ENCODE measurements around the gene ZNF385B. TPM values are rescaled to one million over a fixed set of nuclear protein-coding genes. Genes with fewer than 3 reads are reported as not detected.

The ZNF385B gene
- total RNA-seq, 1 experiment from 2014 or later: not detected

GRCh38 chr2:179702912-179703311 is 158.5 kb downstream of the ZNF385B start:
- peak; percentile 16 for DNase-seq (ENCODE audit: low spot score)
- in situ Hi-C loops (cut with HindIII; ENCODE audit: low sequenced_read_pairs): no loop called here

GRCh38 chr2:179701524-179702110 is 159.8 kb downstream of the ZNF385B start:
- in situ Hi-C loops (cut with HindIII; ENCODE audit: low sequenced_read_pairs): no loop called here
- peak; percentile 86 for DNase-seq (ENCODE audit: low spot score)

GRCh38 chr2:179695486-179695885 is 165.9 kb downstream of the ZNF385B start:
- in situ Hi-C loops (cut with HindIII; ENCODE audit: low sequenced_read_pairs): no loop called here
- DNase-seq (ENCODE audit: low spot score): no peak

- DNase-seq (ENCODE audit: low spot score): no peak
- in situ Hi-C loops (cut with HindIII; ENCODE audit: low sequenced_read_pairs): no loop called here
Measured at GRCh38 chr2:179694963-179695362, 166.4 kb downstream of the ZNF385B start.

GRCh38 chr2:179692610-179693009 is 168.8 kb downstream of the ZNF385B start:
- no peak for DNase-seq (ENCODE audit: low spot score)
- in situ Hi-C loops (cut with HindIII; ENCODE audit: low sequenced_read_pairs): no loop called here

- no peak for DNase-seq (ENCODE audit: low spot score)
- in situ Hi-C loops (cut with HindIII; ENCODE audit: low sequenced_read_pairs): no loop called here
Measured at GRCh38 chr2:179692043-179692442, 169.4 kb downstream of the ZNF385B start.

GRCh38 chr2:179691235-179691634 is 170.2 kb downstream of the ZNF385B start:
- in situ Hi-C loops (cut with HindIII; ENCODE audit: low sequenced_read_pairs): no loop called here
- DNase-seq (ENCODE audit: low spot score): no peak

GRCh38 chr2:179686718-179687342 is 174.6 kb downstream of the ZNF385B start:
- in situ Hi-C loops (cut with HindIII; ENCODE audit: low sequenced_read_pairs): no loop called here
- DNase-seq (ENCODE audit: low spot score): no peak

- no peak for DNase-seq (ENCODE audit: low spot score)
- in situ Hi-C loops (cut with HindIII; ENCODE audit: low sequenced_read_pairs): no loop called here
Measured at GRCh38 chr2:179686069-179686468, 175.3 kb downstream of the ZNF385B start.

- DNase-seq (ENCODE audit: low spot score): no peak
- in situ Hi-C loops (cut with HindIII; ENCODE audit: low sequenced_read_pairs): no loop called here
Measured at GRCh38 chr2:179685146-179685545, 176.3 kb downstream of the ZNF385B start.

GRCh38 chr2:179682756-179683155 is 178.7 kb downstream of the ZNF385B start:
- in situ Hi-C loops (cut with HindIII; ENCODE audit: low sequenced_read_pairs): no loop called here
- DNase-seq (ENCODE audit: low spot score): no peak

- DNase-seq (ENCODE audit: low spot score): peak; percentile 36
- in situ Hi-C loops (cut with HindIII; ENCODE audit: low sequenced_read_pairs): no loop called here
Measured at GRCh38 chr2:179677746-179678505, 183.5 kb downstream of the ZNF385B start.

GRCh38 chr2:179677077-179677688 is 184.2 kb downstream of the ZNF385B start:
- in situ Hi-C loops (cut with HindIII; ENCODE audit: low sequenced_read_pairs): no loop called here
- peak; percentile 36 for DNase-seq (ENCODE audit: low spot score)

GRCh38 chr2:179675435-179675834 is 186.0 kb downstream of the ZNF385B start:
- DNase-seq (ENCODE audit: low spot score): no peak
- in situ Hi-C loops (cut with HindIII; ENCODE audit: low sequenced_read_pairs): no loop called here

- no peak for DNase-seq (ENCODE audit: low spot score)
- in situ Hi-C loops (cut with HindIII; ENCODE audit: low sequenced_read_pairs): no loop called here
Measured at GRCh38 chr2:179671043-179671981, 190.1 kb downstream of the ZNF385B start.

- in situ Hi-C loops (cut with HindIII; ENCODE audit: low sequenced_read_pairs): no loop called here
- no peak for DNase-seq (ENCODE audit: low spot score)
Measured at GRCh38 chr2:179669196-179669595, 192.2 kb downstream of the ZNF385B start.

- no peak for DNase-seq (ENCODE audit: low spot score)
- in situ Hi-C loops (cut with HindIII; ENCODE audit: low sequenced_read_pairs): no loop called here
Measured at GRCh38 chr2:179664972-179665812, 196.2 kb downstream of the ZNF385B start.

GRCh38 chr2:179661986-179662385 is 199.4 kb downstream of the ZNF385B start:
- no peak for DNase-seq (ENCODE audit: low spot score)
- in situ Hi-C loops (cut with HindIII; ENCODE audit: low sequenced_read_pairs): no loop called here

Measured in G401 (cell line).